Stimulated activated CD4-positive, alpha-beta T cell treated with anti-CD3 and anti-CD28 coated beads, Interleukin-4, amount 100 ng/mL, for 24 hours (primary cell): ENCODE data around the gene SCD5.

ENCODE experiments used
- DNase-seq: peaks from one replicate; pipeline ENCODE4 v3.0.0-alpha.2; 2020

Gene SCD5

DNA sequence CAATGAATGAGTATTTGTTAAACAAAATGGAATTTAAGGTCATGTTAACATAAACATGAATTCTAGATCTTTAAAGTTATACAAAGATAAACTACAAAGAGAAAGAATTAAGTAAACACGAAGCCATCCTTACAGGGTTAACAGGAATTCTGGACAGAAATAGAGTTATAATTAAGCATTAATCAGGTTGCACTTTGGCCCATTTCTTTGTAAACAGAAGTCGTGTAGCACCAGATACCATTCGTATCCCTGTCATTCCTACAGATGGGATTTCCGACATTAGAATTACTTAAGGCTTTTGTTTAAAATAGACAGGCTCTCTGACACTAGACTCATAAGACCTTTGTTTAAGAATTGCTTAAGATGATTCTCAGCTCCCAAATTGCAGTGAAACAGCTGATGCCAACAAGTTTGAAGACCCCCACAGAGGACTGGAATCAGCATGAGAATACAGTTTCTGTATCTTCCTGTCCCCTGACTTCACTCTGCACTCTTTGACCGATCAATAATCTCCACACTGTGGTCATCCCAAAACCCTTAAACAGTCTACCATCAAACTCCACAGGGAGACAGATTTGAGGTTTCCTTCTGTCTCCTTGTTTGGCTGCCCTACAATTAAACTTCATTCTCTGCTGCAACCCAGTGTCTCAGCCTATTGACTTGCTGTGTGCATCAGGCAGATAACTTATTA lies 214.6 kb downstream of the SCD5 start:
- no peak for DNase-seq

DNA sequence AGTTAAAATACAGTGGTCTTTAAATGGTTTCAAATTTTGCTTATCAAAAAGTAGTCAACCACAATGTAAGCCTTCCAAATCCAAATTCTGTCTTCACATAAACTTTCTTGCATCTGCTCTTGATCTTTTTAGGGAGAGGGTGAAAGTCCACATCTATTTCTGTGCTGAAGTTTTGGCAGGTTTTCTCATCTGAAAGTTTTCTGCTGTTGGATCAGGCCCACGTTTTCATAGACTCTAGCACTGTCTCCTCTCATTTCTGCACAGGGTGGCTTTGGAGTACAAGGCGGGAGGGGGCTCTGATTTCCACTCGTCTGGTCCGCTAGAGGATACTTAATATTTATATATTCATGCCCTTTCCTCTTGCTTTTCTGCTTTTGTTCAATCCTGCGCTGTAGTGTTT lies 218.7 kb downstream of the SCD5 start:
- no peak for DNase-seq
